Neuron (in vitro differentiated cells): ENCODE results near the gene ALK.

ENCODE experiments used
- H2AFZ ChIP-seq: one replicate; pipeline ENCODE4 v1.6.1; 2013; ENCODE audit warnings: low read depth, mild to moderate bottlenecking, inconsistent platforms, low read length, moderate library complexity
- H3K27me3 ChIP-seq: one replicate; pipeline ENCODE4 v1.6.1; 2013; ENCODE audit warnings: low read length; ENCODE audit not compliant: insufficient read depth
- H3K36me3 ChIP-seq: one replicate; pipeline ENCODE4 v1.6.1; 2013; ENCODE audit warnings: low read length; ENCODE audit not compliant: insufficient read depth
- H3K4me1 ChIP-seq: one replicate; pipeline ENCODE4 v1.6.1; 2013; ENCODE audit warnings: low read length; ENCODE audit not compliant: insufficient read depth
- H3K4me3 ChIP-seq: 2 replicates; pipeline ENCODE4 v1.5.1; 2013; ENCODE audit warnings: mild to moderate bottlenecking, low read length, moderate library complexity
- H3K9me3 ChIP-seq: one replicate; pipeline ENCODE4 v1.6.1; 2013; ENCODE audit warnings: low read length

The ALK gene

DNA sequence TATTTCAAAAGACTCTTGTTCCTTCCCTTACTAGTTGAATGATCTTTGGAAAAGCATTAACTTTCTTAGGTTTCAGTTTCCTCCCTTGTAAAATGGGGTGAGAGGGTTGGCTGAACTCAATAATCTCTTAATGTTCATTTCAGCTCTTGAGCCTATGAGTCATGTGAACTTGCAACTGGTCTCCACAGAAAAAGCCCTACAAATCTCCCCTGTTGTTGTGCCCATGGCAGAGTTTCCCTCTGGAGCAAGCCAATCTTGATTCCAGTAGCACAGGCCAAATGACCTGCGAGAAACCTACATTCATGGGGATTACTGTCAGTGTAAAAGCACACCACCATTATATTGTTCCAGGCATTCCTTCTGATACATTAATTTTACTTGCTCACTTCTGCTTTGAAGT lies 388.9 kb downstream of the ALK start:
- H3K36me3 ChIP-seq, result no peaks in the 10 kb centered on the region
- no peak overlapping the region for H3K4me3 ChIP-seq
- no peak overlapping the region for H2AFZ ChIP-seq
- no peaks in the 10 kb centered on the region for H3K4me1 ChIP-seq
- no peaks in the 10 kb centered on the region for H3K27me3 ChIP-seq
- no peaks in the 10 kb centered on the region for H3K9me3 ChIP-seq

DNA sequence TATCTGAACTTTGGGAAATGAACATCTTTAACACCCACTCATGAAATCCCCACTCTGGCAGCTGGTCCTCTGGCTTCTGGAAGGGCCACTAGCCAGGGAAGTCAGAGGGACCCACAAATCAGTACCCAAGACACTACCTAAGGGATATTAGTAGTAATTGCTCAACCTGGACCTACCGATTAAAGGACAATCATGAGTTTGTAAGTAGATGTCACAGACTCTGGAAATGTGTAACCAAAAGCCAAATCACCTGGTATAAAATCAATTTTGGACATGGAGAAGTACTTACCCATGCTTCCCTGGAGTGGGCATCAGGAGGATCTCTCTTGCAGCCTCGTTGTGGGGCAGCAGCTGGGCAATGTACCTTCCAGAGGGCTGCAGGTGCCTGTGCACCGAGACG lies 389.8 kb downstream of the ALK start:
- no peaks in the 10 kb centered on the region for H3K27me3 ChIP-seq
- H3K4me3 ChIP-seq, result no peak overlapping the region
- H2AFZ ChIP-seq, result no peak overlapping the region
- no peaks in the 10 kb centered on the region for H3K9me3 ChIP-seq
- H3K36me3 ChIP-seq, result no peaks in the 10 kb centered on the region
- no peaks in the 10 kb centered on the region for H3K4me1 ChIP-seq

DNA sequence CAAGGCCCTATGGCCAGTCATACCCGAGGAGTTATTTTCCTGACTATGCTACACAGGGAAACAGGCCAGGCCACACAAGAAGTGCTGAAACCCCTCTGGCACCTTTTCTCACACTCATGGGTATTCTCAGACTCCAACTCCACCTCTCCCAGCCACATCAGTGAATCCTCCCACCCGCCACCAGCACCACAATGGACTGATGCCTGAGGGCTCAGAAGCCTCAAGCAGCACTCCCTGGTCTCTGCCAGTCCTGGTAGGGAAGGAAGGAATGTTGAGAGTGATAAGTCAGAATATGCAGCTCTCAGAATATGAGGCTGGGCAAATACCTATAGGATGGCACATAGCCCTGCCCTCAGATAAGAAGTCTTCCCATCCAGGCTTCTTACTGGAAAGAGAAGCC lies 391.1 kb downstream of the ALK start:
- Histone ChIP-seq H3K27me3 (no peaks in the 10 kb centered on the region), H3K9me3 (no peaks in the 10 kb centered on the region), H2AFZ (no peak overlapping the region), H3K4me3 (no peak overlapping the region), H3K36me3 (no peaks in the 10 kb centered on the region), H3K4me1 (no peaks in the 10 kb centered on the region)

DNA sequence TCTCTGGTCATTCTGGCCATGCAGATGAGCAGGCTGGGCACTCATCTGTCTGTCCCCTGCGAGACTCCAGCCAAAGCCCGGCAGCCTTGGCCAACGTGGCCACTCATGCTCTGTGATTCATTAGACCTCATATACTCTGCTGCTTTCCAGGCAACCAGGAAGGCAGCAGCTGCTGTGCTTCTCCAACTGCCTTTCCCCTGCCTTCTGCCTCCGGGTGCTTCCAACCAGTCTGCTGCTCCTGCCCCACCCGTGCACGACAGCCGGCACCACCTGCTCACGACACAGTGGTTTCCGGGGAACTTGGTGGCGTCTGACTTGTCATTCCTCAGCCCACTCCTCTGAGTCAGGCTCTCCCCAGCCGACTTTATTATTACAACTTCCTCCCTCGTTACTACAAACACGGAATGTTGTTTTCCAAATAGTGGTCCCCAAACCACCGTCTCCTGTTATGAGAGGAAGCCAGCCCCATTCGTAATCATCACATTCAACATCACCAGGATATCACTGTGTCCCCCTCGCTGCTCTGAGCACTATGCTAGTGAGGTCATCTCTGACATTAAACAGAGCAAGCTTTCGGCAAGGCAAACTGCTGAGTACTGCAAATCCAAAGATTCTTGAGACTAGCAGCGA lies 392.4 kb downstream of the ALK start:
- Histone ChIP-seq H2AFZ (no peak overlapping the region), H3K27me3 (no peaks in the 10 kb centered on the region), H3K9me3 (no peaks in the 10 kb centered on the region), H3K36me3 (no peaks in the 10 kb centered on the region), H3K4me3 (no peak overlapping the region), H3K4me1 (no peaks in the 10 kb centered on the region)

DNA sequence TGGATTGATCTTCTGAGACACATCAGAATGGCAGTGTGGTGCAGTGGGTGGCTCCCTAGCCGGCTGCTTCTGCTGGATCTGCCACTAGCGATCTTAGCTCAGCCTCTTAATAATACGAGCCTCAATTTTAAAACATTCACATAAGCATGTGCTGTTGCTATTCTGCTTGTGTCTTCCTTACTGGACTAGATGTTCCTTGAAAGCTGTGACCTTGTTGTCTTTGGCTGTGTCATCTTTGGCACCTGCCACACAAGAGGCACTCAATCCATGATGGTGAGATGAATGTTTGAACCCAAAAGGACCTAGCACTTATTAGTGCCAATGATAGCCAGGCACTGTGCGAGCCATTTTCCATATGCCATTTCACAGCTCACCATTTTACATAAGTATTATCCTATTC lies 393.0 kb downstream of the ALK start:
- Histone ChIP-seq H3K27me3 (no peaks in the 10 kb centered on the region), H2AFZ (no peak overlapping the region), H3K36me3 (no peaks in the 10 kb centered on the region), H3K4me1 (no peaks in the 10 kb centered on the region), H3K9me3 (no peaks in the 10 kb centered on the region), H3K4me3 (no peak overlapping the region)

DNA sequence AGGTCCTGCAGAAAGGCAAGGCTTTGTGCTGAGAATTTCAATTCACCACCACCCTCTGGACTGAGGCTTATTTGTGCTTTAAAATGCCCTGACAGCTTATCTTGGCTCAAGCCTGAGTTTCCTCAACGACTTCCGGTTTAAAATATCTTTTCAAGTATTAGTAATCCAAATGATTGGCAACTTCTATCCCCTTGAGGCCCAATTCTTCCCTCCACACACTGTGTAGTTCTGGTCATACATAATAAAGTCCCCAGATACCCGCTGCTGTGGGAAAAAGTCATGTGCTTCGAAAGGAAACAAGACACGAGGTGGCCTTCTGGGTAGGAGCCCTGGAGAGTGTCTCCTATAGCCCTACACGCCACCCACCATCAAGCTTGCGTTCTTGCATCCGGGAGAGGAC lies 393.4 kb downstream of the ALK start:
- H2AFZ ChIP-seq, result no peak overlapping the region
- H3K36me3 ChIP-seq, result no peaks in the 10 kb centered on the region
- no peaks in the 10 kb centered on the region for H3K27me3 ChIP-seq
- no peak overlapping the region for H3K4me3 ChIP-seq
- H3K9me3 ChIP-seq, result no peaks in the 10 kb centered on the region
- H3K4me1 ChIP-seq, result no peaks in the 10 kb centered on the region

DNA sequence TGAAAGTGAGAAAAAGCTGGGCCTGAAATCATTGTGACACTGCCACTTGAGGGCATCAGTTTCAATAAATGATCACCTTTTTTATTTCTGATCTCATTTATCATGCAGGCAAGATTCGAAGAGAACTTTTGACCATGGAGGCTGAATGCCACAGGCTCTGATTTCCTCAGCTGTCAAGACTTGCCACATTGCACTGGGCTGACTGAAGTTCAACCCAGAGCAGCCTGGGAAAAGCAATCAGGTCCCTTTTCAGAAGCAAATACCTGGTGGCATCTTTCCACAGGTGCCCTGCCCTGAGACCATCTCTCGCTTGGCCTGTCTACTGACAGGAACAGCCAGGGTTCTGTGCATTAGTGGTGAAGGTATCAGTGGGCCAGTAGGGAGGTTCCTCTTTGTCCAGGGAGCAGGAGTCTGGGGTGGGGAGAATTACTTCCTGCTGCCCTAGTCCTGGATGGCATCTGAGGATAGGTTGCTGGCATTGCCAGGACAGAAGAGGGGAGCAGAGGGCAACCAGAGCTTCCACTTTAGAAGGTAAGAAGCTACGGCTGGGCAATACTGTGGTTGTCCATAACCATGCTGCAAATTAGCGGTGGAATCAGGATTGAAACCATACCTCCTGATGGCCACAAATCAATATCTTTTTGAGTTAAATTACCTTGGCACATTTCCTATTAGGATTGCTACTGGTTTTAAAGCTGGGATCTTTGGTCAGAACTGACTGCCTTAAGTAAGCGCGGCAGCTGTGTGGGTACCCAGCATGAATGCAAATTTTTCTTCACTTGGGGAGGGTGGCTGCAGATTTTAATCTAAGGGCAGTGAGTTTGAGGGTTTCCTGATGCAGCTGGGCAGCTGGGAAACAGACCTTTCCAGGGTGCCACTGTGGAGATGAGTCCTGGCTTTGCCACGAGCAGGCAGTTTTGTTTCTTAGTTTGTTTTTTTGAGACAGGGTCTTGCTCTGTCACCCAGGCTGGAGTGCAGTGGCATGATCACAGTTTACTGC lies 394.5 kb downstream of the ALK start:
- Histone ChIP-seq H3K27me3 (no peaks in the 10 kb centered on the region), H3K4me3 (no peak overlapping the region), H3K4me1 (no peaks in the 10 kb centered on the region), H3K9me3 (no peaks in the 10 kb centered on the region), H2AFZ (no peak overlapping the region), H3K36me3 (no peaks in the 10 kb centered on the region)

DNA sequence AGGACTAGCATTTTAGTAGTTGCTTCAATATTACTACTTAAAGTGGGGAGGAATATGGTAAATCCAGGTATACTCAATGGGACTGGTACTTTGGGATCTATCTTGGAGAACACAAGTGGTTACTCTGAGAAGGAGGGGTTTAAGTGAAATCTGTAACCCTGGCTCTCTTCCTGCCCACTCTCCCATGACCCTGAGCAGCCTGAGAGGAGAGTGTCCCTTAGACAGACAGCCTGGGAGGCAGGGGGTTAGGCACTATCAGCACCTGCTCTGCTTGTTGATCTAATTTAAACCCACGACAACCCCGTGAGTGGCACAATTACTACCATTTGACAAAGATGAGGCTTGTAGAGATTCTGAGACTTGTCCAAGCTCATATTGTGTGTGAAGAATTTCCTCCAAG lies 395.5 kb downstream of the ALK start:
- Histone ChIP-seq H3K4me3 (no peak overlapping the region), H3K27me3 (no peaks in the 10 kb centered on the region), H3K36me3 (no peaks in the 10 kb centered on the region), H3K4me1 (no peaks in the 10 kb centered on the region), H2AFZ (no peak overlapping the region), H3K9me3 (no peaks in the 10 kb centered on the region)

DNA sequence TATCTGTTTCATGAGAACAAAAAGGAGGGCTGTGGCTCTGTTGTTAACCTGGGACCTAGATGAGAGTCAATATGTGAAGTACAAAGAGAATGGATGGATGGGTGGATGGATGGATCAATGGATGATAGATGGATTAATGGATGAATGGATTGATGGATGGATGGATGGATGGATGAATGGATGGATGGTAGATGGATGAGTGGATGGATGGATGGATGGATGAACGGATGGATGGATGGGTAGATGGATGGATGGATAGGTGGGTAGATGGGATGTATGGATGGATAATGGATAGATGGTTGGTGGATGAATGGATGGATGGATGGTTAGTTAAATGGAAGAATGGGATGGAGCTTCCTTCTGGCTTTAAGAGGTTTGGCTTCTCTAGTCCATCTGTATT lies 396.7 kb downstream of the ALK start:
- Histone ChIP-seq H2AFZ (no peak overlapping the region), H3K4me1 (no peaks in the 10 kb centered on the region), H3K4me3 (no peak overlapping the region), H3K27me3 (no peaks in the 10 kb centered on the region), H3K9me3 (no peaks in the 10 kb centered on the region), H3K36me3 (no peaks in the 10 kb centered on the region)

DNA sequence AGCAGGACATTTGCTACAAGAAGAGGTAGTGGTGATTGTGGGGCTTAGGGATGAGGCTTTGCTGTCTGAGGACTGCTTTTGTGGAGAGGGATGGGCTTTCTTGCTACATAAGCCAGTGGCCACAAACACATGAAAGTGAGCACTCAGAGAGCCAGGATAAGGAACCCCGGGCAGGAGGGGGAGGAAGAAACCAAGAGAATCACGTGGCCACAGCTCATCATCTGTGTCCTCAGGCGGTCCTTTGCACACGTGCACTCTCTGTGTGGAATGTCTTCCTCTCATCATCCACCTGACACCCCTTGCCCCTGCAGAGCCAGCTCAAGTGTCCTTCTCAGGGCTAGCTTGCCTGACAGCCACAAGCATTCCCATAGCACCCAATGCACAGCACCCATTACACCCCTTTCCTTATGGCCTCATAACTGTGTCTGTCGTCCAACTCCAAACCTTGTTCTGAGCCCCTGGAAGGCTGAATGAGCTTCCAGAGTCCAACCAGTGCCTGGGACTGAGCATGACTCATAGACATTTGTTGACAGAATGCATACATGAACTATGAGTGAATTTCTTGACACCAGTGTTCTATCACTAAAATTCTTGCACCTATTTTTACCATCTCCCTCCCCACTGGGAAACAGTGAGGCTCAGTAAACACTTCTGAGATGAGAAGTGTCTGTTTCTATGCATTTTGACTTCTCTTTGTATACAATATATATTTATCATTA lies 398.3 kb downstream of the ALK start:
- H3K36me3 ChIP-seq, result no peaks in the 10 kb centered on the region
- no peaks in the 10 kb centered on the region for H3K27me3 ChIP-seq
- H3K9me3 ChIP-seq, result no peaks in the 10 kb centered on the region
- no peak overlapping the region for H2AFZ ChIP-seq
- no peak overlapping the region for H3K4me3 ChIP-seq
- H3K4me1 ChIP-seq, result no peaks in the 10 kb centered on the region

DNA sequence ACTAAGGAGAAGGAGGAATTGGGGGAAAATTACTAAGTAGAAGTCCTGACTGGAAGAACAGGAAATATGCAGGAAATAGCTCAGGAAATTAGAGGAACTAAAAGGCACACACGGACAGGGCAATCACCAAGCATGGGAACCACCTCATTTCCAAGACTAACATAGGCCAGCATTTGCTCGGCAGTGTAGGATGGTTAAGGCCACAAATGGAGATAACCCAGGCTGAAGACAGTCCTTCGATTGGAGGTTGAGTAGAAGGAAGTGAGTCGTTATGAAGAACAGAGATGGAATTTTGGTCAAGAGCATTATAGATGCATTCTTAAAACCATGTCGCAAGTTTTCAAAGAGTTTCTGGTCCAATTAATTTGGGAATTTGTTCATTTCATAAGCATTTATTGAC lies 401.4 kb downstream of the ALK start:
- H3K4me3 ChIP-seq, result no peak overlapping the region
- H3K27me3 ChIP-seq, result no peaks in the 10 kb centered on the region
- H3K9me3 ChIP-seq, result no peaks in the 10 kb centered on the region
- H3K4me1 ChIP-seq, result no peaks in the 10 kb centered on the region
- no peak overlapping the region for H2AFZ ChIP-seq
- H3K36me3 ChIP-seq, result no peaks in the 10 kb centered on the region

DNA sequence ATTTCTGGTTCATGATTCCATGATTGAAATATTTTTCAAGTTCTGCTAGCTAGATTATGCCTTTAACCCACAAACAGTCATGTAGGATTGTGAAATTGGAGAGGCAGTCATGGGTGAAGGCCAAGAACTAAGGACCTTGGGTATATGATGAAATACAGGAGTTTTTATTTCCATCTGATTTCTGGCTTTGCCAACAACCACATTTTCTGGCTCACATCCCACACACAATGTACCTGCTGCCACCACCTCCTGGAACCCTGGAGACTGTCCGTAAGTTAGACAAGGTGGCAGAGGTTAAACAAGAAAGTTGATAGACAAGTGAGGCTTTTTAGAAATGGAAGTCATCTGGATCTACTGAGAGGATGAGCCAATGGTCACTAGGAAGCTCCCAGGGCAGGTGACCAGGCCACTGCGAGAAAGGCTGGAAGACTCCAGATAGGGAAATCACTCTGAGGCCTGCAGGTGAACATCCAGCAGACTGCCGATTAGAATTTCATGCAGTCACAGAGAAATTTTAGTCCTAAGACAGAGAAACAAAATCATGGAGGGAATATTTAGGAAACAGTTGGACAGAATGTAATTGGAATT lies 402.0 kb downstream of the ALK start:
- H3K36me3 ChIP-seq, result no peaks in the 10 kb centered on the region
- H3K27me3 ChIP-seq, result no peaks in the 10 kb centered on the region
- H3K9me3 ChIP-seq, result no peaks in the 10 kb centered on the region
- no peaks in the 10 kb centered on the region for H3K4me1 ChIP-seq
- H3K4me3 ChIP-seq, result no peak overlapping the region
- H2AFZ ChIP-seq, result no peak overlapping the region
